ENCODE results near the gene KRT13.
"Not testable (repeated sequence)": the region's sequence is repeated elsewhere in the genome, so short reads cannot be mapped to it uniquely, and the experiment has no call there.

- not testable (repeated sequence) for TF ChIP-seq RXRA (IDR thresholded peaks at IDR 0.05); CTCF (IDR thresholded peaks at IDR 0.05; ENCODE audit: low read depth, low read length, missing input control); MAX (IDR thresholded peaks at IDR 0.05); RAD21 (IDR thresholded peaks at IDR 0.05); YY1 (IDR thresholded peaks at IDR 0.05); EGR1 (IDR thresholded peaks at IDR 0.05; ENCODE audit: low read depth in 2 of 2); GABPA (IDR thresholded peaks at IDR 0.05 in 1 of 2, conservative IDR thresholded peaks at IDR 0.05 in 1 of 2); SP1 (IDR thresholded peaks at IDR 0.05); HNF4A (conservative IDR thresholded peaks at IDR 0.05); ATF3 (IDR thresholded peaks at IDR 0.05)
These were observed 37.4 kb upstream of the KRT13 start for GRCh38 chr17:41542786-41543185.
